Stromal cell of bone marrow (primary cell): ENCODE data around the gene MFNG.
"Not testable (repeated sequence)": the region's sequence is repeated elsewhere in the genome, so short reads cannot be mapped to it uniquely, and the experiment has no call there.

Source experiments
- DNase-seq: peaks from one replicate; pipeline ENCODE4 v3.0.0-alpha.2; 2012; ENCODE audit warnings: low read depth

Gene MFNG

DNA sequence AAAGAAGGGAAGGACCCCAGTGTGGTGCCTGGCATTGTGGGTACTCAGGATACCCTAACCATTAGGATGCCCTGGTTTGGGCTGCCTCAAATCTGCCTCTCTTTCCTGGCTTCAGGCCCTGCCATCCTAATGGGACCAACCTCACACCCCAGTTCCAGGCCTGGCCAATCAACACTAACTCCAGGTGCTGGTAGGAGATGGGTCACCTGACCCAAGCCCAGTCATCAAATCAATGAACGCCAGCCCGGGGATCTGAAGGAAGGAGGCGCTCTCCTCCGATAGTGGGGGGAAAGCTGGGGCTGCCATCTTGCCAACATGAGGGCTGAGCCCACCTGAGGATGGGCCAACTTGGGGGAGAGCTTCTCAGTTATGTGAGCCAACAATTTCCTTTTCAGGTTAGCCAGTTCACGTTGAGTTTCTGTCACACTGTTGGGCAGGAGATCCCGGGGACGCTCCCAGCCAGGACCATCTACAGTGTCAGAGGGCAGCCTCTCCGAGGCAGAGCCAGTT lies 12.7 kb downstream of the MFNG start:
- DNase-seq = no peak

DNA sequence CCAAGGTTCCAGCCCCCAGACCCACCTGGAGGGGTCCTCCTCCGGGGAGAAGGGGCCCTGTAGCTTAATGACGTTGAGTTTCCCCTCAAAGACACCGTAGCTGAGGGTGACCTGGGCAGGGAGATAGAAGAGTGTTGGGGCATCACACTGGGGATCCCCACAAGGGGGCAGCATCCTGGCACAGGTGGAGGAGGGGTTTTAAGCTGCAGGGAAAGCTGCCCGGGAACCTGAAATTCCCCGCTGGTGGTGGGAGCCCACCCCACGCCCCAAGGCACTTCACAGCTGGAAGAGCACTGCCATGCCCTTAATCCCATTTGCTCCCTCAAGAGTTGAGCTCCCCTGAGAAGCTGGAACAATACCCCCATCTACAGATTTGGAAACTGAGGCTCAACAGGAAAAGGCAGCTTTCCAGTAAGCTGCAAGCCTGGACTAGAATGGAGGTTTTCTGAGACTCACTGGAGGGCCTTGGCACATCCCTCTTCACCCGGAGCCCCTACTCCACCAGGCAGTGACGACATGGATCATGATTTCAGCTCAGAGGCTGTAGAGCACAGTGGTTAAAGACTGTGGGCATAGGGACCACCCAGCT lies 13.7 kb downstream of the MFNG start:
- DNase-seq = no peak

DNA sequence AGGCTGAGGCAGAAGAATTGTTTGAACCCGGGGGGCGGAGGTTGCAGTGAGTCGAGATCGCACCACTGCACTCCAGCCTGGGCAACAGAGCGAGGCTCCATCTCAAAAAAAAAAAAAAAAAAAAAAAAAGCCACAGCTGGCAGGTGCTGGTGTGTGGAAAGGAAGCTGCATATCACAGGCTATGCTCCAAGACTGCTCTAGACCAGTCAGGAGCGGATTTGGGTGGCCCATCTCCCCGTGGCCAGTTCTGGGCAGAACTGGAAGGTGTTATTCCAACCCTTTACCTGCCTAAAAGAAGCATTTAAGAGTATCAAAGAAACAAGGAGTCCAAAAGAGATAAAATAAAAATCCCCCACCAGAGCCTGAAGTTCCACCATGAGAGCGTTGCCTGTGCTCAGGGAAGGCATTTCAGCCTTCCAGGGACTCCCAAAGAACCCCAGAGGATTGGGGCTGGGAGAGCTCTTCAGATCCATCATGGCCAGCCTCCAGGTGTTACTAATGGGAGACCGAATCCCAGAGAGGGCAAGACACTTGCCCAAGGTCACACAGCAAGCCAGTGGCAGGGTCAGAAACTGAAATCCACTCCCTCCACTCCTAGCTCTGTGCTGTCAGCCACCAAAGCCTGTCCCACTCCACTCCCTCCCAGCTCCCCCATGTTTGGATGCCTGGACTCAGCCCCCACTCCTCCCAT lies 14.3 kb downstream of the MFNG start:
- DNase-seq = no peak

DNA sequence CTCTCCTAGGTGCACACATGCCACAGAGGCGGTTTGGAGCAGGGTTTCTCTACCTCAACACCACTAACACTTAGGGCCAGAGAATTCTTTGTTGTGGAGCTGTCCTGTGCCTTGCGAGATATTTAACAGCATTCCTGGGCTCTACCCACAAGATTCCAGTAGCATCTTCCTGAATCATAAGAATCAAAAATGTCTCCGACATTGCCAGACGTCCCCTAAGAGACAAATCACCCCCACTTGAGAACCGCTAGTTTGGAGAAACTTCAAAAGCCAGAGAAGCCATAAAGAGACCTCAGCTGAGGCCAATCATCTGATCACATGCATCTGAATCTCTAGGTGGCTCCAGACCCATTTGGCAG lies 16.1 kb downstream of the MFNG start:
- DNase-seq = no peak

DNA sequence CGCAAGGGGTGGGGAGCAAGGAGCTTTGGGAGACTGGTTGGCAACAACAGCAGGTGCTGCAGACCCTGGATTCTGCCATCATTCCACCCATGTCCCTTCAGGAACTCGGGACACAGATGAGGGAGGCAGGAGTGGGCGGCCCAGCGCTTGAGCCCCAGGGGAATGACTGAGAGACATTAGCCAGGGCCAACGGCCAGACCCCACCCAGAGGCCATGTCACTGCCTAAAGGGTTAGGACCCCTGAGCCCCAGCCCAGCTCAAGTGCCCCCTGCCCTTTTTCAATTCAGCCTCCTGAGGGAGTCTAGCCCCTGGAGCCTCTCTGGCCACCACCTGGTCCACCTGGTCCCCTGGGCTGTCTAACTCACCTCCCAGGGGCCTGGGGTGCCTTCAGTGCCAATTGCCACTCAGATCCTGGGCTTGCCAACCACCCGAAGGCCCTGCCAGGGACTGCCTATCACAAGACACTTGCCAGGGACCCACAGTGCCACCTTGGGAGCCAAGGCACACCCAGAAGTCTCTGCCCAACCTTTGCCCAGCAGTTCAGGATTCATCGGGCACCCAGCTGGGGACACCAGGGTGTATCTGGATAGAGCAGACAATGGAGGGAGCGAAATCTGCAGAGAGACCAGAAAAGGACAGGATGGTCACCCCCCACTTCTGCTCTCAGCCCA lies 16.6 kb downstream of the MFNG start:
- DNase-seq = no peak

DNA sequence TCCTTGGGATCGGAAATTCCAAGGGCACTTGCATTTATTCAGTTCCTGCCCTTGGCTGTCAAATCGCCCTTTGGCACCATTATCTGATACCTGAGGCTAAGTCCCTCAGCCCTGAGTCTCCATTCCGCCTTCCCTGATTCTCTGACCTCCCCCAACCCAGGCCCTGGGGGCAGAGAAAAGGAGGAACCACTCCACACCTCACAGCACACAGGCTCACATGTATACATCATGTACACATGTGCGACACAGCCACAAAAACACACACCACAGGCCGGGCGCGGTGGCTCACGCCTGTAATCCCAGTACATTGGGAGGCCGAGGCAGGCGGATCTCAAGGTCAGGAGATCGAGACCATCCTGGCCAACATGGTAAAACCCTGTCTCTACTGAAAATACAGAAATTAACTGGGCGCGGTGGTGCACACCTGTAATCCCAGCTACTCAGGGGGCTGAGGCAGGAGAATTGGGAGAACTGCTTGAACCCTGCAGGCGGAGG lies 17.9 kb downstream of the MFNG start:
- DNase-seq = not testable (repeated sequence)

DNA sequence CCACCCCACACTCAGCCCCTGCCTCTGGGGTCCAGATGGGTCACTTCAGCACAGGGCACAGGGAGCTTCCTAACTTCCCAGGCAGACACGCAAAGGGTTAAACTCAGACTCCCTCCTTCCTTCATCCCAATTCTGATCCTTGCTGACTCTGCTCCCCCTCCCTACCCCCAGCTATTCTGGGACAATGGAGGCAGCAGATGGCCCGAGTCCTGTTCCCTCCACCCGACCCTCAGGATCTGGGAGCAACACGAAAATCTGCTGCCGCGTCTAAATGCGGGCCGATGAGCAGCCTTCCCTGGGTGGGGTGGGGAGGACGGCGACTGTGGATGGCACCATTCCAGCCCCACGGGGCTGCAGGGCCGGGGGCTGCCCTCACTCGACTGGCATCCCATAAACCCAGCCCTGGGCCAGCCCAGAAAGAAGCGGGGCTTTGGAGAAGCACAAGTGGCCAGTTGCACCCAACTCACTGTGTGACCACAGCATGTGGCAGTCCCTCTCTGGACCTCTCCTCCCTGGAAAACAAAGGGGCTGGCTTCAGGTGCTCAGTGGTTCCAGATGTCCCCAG lies 18.7 kb downstream of the MFNG start:
- no peak for DNase-seq

DNA sequence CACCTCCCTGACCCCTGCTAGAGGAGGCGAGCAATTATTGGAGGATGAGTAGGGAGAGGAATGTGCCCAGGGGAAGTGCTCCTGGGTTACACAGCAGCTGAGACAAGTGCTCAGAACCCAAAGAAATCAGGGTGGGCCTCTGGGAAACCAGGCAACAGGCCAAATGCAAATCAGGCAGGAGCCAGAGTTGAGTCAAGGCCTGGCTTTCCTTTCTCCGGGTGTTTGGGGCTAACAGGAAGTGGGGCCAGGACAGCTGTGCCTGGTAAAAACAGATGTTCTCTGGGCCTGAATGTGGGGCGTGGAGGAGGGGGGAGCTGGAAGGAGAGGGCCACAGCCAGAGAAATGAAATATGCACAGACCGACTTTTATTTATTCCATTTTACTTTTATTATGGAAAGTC lies 22.0 kb downstream of the MFNG start:
- no peak for DNase-seq

DNA sequence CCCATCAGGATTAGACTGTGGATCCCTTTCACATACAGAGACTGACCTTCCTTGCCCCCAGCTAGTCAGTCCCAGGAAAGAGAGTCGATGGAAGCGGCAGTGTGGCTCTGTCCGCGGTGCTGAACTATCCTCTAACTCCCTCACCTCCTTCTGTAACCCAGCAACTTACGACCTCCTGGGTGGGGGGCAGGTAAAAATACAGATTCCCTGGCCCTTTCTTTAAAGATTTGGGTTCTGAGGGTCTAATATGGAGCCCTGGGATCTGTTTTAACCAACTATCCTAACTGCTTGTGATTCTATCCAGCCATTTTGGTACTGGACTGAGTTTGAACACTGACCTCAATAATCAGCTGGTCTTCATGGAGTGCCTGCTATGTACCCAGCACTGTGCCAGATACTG lies 23.2 kb downstream of the MFNG start:
- no peak for DNase-seq

DNA sequence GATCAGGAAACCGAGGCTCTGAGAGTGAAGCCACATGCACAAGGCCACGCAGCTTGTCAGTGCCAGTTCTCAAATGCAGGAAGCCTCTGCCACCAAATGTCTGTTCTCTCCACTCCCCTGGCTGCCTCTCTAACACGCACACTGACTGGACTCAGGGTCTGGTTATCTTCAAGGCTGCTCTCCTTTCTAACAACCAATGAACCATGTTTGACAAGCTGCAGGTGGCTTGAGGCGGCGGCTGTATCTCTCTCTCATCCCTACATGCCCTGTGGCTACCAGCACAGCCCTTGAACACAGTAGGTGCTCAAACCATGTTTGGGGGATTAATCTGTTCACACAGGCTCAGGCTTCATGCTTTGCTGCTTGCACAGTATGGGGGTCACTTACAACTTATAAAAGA lies 23.7 kb downstream of the MFNG start:
- DNase-seq = no peak

DNA sequence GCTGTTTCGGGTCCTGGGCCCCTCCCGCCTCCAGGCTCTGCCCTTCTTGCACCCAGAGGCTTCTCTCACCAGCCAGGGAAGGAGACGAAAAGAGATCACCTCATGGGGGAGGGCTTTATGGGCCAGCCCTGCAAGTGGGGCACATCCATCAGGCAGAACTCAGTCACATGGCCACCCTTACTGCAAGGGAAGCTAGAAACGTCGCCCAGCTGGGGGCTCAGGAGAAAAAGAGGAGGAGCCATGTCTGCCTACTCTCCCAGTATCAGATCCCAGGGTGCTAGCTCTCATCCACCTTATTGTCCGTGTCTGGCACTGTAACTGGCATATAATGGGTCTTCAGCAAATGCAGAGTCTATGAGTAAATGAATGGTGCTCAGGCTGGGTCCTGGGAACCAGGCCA lies 24.2 kb downstream of the MFNG start:
- no peak for DNase-seq

DNA sequence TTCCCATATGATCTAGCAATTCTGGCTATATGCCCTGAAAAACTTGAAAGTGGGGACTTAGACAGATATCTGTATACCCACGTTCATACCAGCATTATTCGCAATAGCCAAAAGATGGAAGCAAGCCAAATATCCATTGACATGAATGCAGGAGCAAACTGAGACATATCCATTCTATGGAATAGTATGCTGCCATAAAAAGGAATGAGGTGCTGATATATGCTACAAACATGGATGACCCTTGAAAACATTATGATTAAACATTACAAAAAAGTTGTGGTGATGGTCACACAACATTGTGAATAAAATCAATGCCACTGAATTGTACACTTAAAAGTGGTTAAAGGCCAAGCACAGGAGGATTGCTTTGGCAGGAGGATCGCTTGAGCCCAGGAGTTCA lies 25.5 kb downstream of the MFNG start:
- DNase-seq = no peak

DNA sequence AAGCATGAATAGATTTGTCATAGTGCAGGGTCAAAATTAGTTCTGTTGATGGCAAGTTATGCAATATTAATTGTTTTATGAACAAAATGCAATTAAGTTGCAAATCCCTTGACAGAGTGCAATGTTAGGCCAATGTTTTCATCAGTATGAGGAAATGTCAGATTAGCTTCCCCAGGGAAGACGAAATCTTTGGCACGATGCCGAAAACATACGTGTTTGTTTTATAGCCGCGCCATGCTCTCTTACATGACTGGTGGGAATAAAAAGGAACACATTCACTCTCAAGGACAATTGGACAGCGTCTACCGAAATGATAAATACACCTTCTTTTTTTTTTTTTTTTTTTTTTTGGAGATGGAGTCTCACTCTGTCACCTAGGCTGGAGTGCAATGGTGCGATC lies 27.0 kb downstream of the MFNG start:
- DNase-seq = no peak

DNA sequence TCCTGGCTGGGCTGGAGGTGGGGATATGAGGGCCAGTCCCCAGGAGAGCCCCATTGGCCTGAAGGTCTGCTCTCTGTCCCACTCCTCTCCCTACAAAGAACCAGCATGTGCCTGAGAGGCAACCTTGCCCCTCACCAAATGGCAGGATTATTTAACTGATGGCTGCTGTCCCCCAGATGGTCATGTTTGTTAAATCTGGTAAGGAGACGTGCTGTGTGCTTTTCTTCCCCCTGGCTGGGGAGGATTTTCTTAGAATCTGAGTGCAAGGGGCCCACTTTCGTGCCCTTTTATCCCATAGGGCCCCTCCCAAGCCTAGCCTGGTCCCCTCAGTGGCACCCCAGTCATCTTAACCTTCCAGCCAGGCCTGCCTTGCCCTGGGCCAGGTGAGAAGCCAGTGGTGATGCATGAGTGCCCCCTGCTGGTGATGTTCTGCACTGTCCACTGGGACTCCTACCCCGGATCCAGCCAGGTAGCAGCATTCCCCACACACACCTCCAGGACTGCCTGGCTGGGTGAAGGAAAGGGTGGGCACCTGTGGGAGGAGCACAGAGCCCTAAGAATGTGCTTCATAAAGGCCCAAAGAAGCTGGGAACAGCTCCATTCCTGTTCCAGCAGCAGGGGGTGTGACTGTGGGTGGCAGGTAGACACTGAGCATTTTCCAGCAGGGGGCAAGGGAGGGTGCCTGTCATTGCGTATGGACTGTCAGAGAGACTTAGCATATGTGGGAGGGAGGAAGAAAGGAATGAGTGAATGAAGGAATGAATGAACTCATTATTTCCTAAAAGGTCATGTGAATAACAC lies 28.9 kb downstream of the MFNG start:
- no peak for DNase-seq

DNA sequence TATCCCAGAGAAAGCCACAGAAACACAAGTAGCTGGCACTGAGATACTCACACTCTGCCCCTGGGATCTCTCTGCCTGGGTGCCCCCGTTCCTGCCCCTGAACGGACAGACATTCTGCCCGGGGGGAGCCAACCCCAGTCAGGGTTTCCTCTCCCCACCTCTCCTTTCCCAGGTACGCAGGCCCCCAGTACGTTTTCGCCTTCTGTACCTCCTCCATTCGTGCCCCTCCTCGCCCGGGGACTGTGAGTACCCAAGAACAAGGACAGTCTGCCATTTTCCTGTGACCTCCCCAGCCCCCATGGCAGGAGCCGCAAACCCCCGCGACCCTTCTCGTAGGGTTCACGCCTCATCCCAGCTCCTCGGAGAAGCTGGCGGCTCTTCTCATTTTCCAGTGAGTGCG lies 29.8 kb downstream of the MFNG start:
- no peak for DNase-seq

DNA sequence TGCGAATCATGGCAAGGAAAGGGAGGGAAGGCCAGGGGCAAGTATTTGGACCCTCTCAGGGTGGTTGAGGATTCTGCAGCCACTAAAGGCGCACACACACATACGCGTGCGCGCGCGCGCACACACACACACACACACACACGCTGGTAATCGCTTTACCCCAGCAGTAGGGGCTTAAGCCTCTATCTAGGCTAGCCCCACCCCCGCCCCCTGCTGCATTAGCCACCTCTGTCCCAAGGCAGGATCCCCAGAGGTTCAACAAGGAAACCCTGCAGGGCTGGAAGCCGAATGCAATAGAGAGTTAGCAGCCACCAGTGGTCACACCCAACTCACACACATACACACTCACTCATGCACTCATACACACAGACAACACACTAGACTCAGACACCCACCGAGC lies 30.3 kb downstream of the MFNG start:
- no peak for DNase-seq

DNA sequence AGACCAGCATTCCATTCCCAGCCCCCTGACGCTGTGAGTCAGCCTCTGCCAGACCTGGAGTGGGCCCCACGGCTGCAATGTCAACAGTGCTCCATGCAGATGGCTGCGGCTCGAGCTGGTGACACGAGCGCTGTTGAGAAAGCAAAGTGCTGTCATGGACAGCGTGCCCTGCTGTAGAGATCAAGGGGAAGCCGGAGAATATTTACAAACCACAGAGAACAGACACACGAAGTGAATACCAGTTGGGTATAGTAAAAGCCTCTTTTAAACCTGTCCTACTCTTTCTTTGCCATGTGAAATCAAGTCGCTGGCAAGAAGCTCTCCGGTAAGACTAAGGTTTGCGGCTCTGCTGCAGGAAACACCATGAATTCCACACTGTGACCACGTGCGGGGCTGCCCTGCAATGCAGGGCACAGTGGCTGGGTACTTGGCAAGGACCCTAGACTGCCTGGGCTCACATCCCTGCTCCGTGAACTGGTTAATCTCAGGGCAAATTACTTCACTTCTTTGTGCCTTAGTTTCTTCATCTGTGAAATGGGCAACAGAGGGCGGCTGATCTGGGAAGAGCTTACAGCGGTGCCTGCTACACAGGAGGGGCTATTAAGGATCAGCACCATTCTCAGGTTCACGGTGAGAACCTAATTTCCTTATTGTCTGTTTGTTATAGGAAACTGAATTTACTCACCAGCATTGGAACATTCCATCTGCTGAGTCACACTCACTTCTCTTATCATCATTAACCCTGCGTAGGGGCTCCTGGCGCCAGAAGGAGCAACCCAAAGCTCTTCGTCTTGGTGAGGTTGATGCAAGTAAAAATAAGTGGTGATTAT lies 31.1 kb downstream of the MFNG start:
- DNase-seq = no peak

DNA sequence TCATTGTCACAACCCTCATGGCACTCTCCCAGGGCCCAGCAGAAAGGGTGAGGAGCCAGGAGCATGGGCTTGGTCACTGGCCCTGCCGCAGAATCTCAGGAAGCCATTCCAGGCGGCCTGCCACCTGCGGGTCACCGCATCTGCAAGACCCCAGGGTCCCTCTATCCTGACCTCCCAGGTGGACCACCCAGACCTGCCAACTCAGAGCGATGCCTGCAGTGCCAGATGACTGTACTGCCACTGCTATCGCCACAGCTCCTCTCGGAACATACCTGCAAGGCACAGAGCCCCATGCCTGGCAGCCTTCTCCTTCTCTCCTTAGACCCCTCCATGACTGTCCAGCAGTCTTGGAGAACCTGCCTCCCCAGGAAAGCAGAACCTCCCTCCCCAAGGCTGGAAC lies 32.5 kb downstream of the MFNG start:
- DNase-seq = no peak

DNA sequence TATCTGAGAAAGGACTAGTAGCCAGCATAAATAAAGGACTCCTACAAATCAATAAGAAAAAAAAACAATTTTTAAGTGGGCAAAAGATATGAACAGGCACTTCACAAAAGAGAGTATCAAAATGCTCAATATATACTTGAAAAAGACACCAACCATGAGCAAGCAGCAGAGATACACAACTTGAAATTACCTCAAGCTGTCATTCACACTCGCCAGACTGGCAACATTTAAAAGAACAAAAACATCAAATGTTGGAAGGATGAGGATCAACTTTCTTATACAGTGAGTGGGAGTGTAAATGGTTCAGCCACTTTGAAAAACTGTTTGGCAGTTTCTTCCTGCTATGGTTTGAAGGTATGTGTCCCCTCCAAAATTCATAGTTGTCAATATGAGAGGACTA lies 35.0 kb downstream of the MFNG start:
- no peak for DNase-seq

DNA sequence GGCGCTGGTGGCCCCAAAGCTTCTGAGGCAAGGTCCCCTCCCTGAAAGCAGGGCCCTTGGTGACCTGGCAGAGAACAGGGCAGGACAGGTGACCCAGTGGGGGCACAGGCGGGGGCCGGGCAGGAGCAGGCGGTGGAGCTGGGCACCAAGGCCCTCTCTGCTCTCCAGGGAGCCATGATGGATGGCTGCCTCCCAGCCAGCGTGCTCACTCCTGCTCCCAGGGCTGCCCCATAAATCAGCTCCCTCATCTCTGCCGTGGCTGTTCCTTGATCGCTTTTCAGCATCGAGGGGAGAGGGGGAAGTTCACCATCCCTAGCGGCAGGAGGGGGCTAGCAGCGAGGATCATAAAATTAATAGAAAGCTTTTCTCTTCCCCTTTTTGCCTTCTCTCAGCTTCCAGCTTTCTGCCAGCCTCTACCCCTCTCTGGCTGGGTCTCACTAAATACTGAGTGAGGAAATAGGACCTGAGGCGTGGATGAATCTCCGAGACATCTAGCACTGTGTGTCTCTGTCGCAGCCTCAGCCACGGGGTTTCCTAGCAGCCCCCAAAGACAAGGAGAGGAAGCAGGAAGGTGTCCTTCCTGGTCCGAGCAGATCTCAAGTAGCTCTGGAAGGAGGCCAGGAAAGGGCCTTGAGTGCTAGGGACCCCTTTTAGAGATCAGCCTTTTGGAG lies 36.7 kb downstream of the MFNG start:
- DNase-seq = no peak
